ENCODE data around the gene ATG4D. TPM values are rescaled to one million over a fixed set of nuclear protein-coding genes. Genes with fewer than 3 reads are reported as not detected.
"Not testable (repeated sequence)": the region's sequence is repeated elsewhere in the genome, so short reads cannot be mapped to it uniquely, and the experiment has no call there.

Gene ATG4D
- total RNA-seq, 4 donors from 2014 or later: 18.4 to 35.6 (median 24.9) TPM

DNA sequence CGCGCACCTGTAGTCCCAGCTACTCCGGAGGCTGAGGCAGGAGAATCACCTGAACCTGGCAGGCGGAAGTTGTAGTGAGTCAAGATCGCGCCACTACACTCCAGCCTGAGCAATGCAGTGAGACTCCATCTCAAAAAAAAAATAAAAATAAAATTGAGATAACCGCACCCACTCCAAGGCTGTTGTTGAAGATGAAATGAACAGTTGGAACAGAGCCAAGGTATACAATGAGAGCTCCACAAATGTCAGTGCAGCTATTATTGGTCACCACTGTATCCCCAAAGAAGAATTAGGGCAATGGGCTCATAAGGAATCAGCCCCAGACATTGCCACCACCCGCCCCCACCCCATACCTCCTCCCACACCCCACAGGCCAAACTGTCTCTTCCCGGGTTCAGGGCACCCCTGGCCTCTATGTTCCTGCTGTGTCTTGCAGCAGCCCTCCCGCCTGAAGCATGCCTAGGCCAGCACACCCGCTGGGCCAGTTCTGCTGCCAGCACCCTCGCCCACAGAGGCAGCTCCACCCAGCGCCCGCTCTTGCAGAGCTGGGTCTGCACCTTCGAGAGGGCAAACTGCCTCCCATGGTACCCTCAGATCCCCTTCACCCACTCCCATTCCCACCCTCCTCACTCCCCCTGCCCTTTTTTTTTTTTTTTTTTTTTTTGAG is 22.9 kb upstream of the ATG4D start:
- peaks cover 0 to 20% (median 4%) of the 10 kb centered on the region in 3 donors for H3K4me1 ChIP-seq
- 92% methylated on average over 12 of the region's 15 CpGs; no CpG with 5 or more reads in 1 of the 2 donors for WGBS, 2 donors (ENCODE audit: low coverage in 1 of 2)
- H3K27ac ChIP-seq: no peak overlapping the region
- H3K9me3 ChIP-seq: no peaks in the 10 kb centered on the region
- no peak overlapping the region for H3K4me3 ChIP-seq
- ATAC-seq: no peak
- TF ChIP-seq, protein P1, sequence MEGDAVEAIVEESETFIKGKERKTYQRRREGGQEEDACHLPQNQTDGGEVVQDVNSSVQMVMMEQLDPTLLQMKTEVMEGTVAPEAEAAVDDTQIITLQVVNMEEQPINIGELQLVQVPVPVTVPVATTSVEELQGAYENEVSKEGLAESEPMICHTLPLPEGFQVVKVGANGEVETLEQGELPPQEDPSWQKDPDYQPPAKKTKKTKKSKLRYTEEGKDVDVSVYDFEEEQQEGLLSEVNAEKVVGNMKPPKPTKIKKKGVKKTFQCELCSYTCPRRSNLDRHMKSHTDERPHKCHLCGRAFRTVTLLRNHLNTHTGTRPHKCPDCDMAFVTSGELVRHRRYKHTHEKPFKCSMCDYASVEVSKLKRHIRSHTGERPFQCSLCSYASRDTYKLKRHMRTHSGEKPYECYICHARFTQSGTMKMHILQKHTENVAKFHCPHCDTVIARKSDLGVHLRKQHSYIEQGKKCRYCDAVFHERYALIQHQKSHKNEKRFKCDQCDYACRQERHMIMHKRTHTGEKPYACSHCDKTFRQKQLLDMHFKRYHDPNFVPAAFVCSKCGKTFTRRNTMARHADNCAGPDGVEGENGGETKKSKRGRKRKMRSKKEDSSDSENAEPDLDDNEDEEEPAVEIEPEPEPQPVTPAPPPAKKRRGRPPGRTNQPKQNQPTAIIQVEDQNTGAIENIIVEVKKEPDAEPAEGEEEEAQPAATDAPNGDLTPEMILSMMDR (IDR thresholded peaks at IDR 0.05): no peak
- TF ChIP-seq EP300 (IDR thresholded peaks at IDR 0.05): no peak
- TF ChIP-seq POLR2AphosphoS5 (IDR thresholded peaks at IDR 0.05): no peak
- TF ChIP-seq POLR2A (IDR thresholded peaks at IDR 0.05): no peak
- H3K36me3 ChIP-seq: no peaks in the 10 kb centered on the region
- H3K27me3 ChIP-seq: peaks cover 71% of the 10 kb centered on the region

DNA sequence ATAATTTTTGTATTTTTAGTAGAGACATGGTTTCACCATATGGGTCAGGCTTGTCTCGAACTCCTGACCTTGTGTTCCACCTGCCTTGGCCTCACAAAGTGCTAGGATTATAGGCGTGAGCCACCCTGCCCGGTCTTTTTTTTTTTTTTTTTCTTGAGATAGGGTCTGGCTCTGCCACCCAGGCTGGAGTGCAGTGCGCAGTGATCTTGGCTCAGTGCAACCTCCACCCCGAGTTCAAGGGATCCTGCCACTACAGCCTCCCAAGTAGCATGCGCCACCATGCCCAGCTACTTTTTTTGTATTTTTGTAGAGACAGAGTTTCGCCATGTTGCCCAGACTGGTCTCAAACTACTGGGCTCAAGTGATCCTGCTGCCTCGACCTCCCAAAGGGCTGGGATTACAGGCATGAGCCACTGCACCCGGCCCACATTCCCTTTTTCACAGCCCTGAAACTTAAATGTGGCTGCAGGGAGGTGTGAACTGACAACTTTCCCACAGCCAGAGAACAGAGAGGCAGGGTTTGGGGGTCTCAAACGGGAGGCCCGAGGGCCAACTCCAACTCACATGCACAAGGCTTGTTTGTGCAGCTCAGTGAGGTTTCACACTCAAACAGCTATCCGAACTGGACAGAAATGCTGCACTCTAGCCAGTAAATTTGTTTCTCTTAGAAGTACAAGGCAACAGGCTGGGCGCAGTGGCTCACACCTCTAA is 22.1 kb upstream of the ATG4D start:
- ATAC-seq: no peak
- TF ChIP-seq, protein P1 (IDR thresholded peaks at IDR 0.05): no peak
- TF ChIP-seq POLR2A (IDR thresholded peaks at IDR 0.05) (no peak), EP300 (IDR thresholded peaks at IDR 0.05) (no peak), POLR2AphosphoS5 (IDR thresholded peaks at IDR 0.05) (no peak)
- Histone ChIP-seq H3K9me3 (no peaks in the 10 kb centered on the region), H3K4me1 (peaks cover 0 to 20% (median 4%) of the 10 kb centered on the region in 3 donors), H3K27me3 (peaks cover 62% of the 10 kb centered on the region), H3K36me3 (no peaks in the 10 kb centered on the region), H3K4me3 (no peak overlapping the region), H3K27ac (no peak overlapping the region)
- WGBS, 2 donors (ENCODE audit: low coverage in 1 of 2): 76 to 94% methylated on average over 4 to 6 of the region's 13 CpGs

DNA sequence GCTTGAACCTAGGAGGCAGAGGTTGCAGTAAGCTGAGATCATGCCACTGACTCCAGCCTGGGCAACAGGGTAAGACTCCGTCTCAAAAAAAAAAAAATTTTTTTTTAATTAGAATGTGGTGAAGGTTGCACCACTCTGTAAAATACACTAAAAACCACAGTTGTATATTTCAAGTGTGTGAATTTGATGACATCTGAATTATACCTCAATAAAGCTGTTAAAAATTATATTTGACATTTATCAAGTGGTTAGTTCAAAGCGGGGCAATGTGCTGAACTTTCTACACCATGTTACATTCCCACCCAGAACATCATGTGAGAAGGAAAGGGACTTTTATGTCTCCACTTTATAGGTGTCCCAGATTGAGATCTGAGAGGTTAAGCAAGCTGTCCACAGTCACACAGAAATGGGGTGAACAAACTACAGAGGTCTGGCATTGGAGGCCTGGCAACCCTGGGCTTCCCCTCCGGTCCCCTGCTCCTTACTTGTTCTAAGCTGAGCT is 20.5 kb upstream of the ATG4D start:
- Histone ChIP-seq H3K4me3 (no peak overlapping the region), H3K36me3 (no peaks in the 10 kb centered on the region), H3K9me3 (no peaks in the 10 kb centered on the region), H3K4me1 (peaks cover 0 to 6% (median 0%) of the 10 kb centered on the region in 3 donors), H3K27ac (no peak overlapping the region), H3K27me3 (peaks cover 47% of the 10 kb centered on the region)
- TF ChIP-seq POLR2A (IDR thresholded peaks at IDR 0.05) (no peak), POLR2AphosphoS5 (IDR thresholded peaks at IDR 0.05) (no peak), EP300 (IDR thresholded peaks at IDR 0.05) (no peak)
- TF ChIP-seq, protein P1 (IDR thresholded peaks at IDR 0.05): no peak
- 62 to 88% methylated on average over 3 of the region's 3 CpGs for WGBS, 2 donors (ENCODE audit: low coverage in 1 of 2)
- no peak for ATAC-seq

- peaks cover 22% of the 10 kb centered on the region for H3K27me3 ChIP-seq
- H3K4me3 ChIP-seq: no peak overlapping the region
- no peaks in the 10 kb centered on the region for H3K4me1 ChIP-seq
- no peak overlapping the region for H3K27ac ChIP-seq
- TF ChIP-seq EP300 (IDR thresholded peaks at IDR 0.05) (no peak), POLR2AphosphoS5 (IDR thresholded peaks at IDR 0.05) (no peak), POLR2A (IDR thresholded peaks at IDR 0.05) (no peak)
- TF ChIP-seq, protein P1 (IDR thresholded peaks at IDR 0.05): no peak
- no peak for ATAC-seq
- WGBS, 2 donors (ENCODE audit: low coverage in 1 of 2): 87 to 96% methylated on average over 7 of the region's 7 CpGs
- no peaks in the 10 kb centered on the region for H3K36me3 ChIP-seq
- no peaks in the 10 kb centered on the region for H3K9me3 ChIP-seq
Measured at GRCh38 chr19:10525636-10526035, 18.1 kb upstream of the ATG4D start.

- H3K4me3 ChIP-seq, H3K4me1 ChIP-seq, H3K9me3 ChIP-seq, H3K27me3 ChIP-seq, H3K36me3 ChIP-seq, ATAC-seq, H3K27ac ChIP-seq: not testable (repeated sequence)
- WGBS, 2 donors (ENCODE audit: low coverage in 1 of 2): 81 to 82% methylated on average over 8 of the region's 8 CpGs
Measured at GRCh38 chr19:10526887-10527286, 16.8 kb upstream of the ATG4D start.

All from gastroesophageal sphincter (tissue), 4 donors.